Spleen (tissue), 7 donors: Measurements from ENCODE around the gene COL21A1.

Experiments
- CTCF ChIP-seq, 11 experiments: fragments of 200-600 bp in 7 of 11; fragments of 450-650 bp in 4 of 11; sonication (generic) in 4 of 11; IDR thresholded peaks in 8 of 11; conservative IDR thresholded peaks in 3 of 11; 1 replicate in 7 of 11; 2 replicates in 4 of 11; pipeline versions ENCODE4 v1.4.0 to v1.8.0; 2016 to 2021; ENCODE audit warnings: antibody characterized with exemption in 11 of 11, inconsistent platforms in 4 of 11, mild to moderate bottlenecking in 1 of 11
- POLR2A ChIP-seq, 3 donors: fragments of 450-650 bp; IDR thresholded peaks; one replicate each; pipeline ENCODE4 v1.5.1; 2017; ENCODE audit warnings: antibody characterized with exemption in 3 of 3, mild to moderate bottlenecking in 1 of 3
- donor health status: DM: no; HTN: no; CAD: no; lungs with moderate emphysema.
- donor health status: DM: no; HTN: no; CAD: no.
- donor health status: DM: no; HTN: no; CAD: no.

GRCh38 chr6:56146086-56146485, 101.3 kb downstream of the COL21A1 start:
- TF ChIP-seq CTCF (IDR thresholded peaks at IDR 0.05 in 8 of 11, conservative IDR thresholded peaks at IDR 0.05 in 3 of 11) (no peak), POLR2A (IDR thresholded peaks at IDR 0.05) (no peak)
